ENCODE measurements around the gene GTF3C6.
"Not testable (repeated sequence)": the region's sequence is repeated elsewhere in the genome, so short reads cannot be mapped to it uniquely, and the experiment has no call there.

GTF3C6 gene

GRCh38 chr6:110980648-110981047 is 22.1 kb downstream of the GTF3C6 start:
- H3K4me1 ChIP-seq (ENCODE audit: control insufficient read depth, insufficient read depth, low read length), result peaks cover 11% of the 10 kb centered on the region
- no peaks in the 10 kb centered on the region for H3K27me3 ChIP-seq (replicated peaks; ENCODE audit: control insufficient read depth, insufficient read depth, low read length)
- H3K9me3 ChIP-seq (ENCODE audit: control insufficient read depth, low read length), result no peaks in the 10 kb centered on the region
- no peak for DNase-seq (ENCODE audit: low read depth)
- H3K4me3 ChIP-seq (ENCODE audit: low read length), result peak overlapping the region; percentile 100
- H3K36me3 ChIP-seq (ENCODE audit: control insufficient read depth, insufficient read depth, low read length, severe bottlenecking), result no peaks in the 10 kb centered on the region
- H3K9ac ChIP-seq (ENCODE audit: low read length), result no peak overlapping the region

GRCh38 chr6:110981202-110981600 is 22.7 kb downstream of the GTF3C6 start:
- H3K4me1 ChIP-seq (ENCODE audit: control insufficient read depth, insufficient read depth, low read length), result peaks cover 11% of the 10 kb centered on the region
- H3K9ac ChIP-seq (ENCODE audit: low read length), result peak overlapping the region; percentile 94
- peaks cover 5% of the 10 kb centered on the region for H3K36me3 ChIP-seq (ENCODE audit: control insufficient read depth, insufficient read depth, low read length, severe bottlenecking)
- no peaks in the 10 kb centered on the region for H3K9me3 ChIP-seq (ENCODE audit: control insufficient read depth, low read length)
- DNase-seq (ENCODE audit: low read depth), result peak; percentile 29
- peak overlapping the region; percentile 100 for H3K4me3 ChIP-seq (ENCODE audit: low read length)
- H3K27me3 ChIP-seq (replicated peaks; ENCODE audit: control insufficient read depth, insufficient read depth, low read length), result no peaks in the 10 kb centered on the region

GRCh38 chr6:110990840-110991576 is 32.5 kb downstream of the GTF3C6 start:
- Histone ChIP-seq H3K4me3 (ENCODE audit: low read length) (no peak overlapping the region), H3K9me3 (ENCODE audit: control insufficient read depth, low read length) (no peaks in the 10 kb centered on the region), H3K27me3 (replicated peaks; ENCODE audit: control insufficient read depth, insufficient read depth, low read length) (no peaks in the 10 kb centered on the region), H3K9ac (ENCODE audit: low read length) (no peak overlapping the region), H3K4me1 (ENCODE audit: control insufficient read depth, insufficient read depth, low read length) (no peaks in the 10 kb centered on the region), H3K36me3 (ENCODE audit: control insufficient read depth, insufficient read depth, low read length, severe bottlenecking) (peaks cover 69% of the 10 kb centered on the region)
- no peak for DNase-seq (ENCODE audit: low read depth)

- Histone ChIP-seq H3K27me3 (replicated peaks; ENCODE audit: control insufficient read depth, insufficient read depth, low read length) (no peaks in the 10 kb centered on the region), H3K9ac (ENCODE audit: low read length) (no peak overlapping the region), H3K4me3 (ENCODE audit: low read length) (no peak overlapping the region), H3K4me1 (ENCODE audit: control insufficient read depth, insufficient read depth, low read length) (no peaks in the 10 kb centered on the region), H3K36me3 (ENCODE audit: control insufficient read depth, insufficient read depth, low read length, severe bottlenecking) (peaks cover 85% of the 10 kb centered on the region), H3K9me3 (ENCODE audit: control insufficient read depth, low read length) (no peaks in the 10 kb centered on the region)
- DNase-seq (ENCODE audit: low read depth), result no peak
Measured at GRCh38 chr6:110996691-110997090, 38.2 kb downstream of the GTF3C6 start.

GRCh38 chr6:110999634-111000270 is 41.2 kb downstream of the GTF3C6 start:
- no peak overlapping the region for H3K4me3 ChIP-seq (ENCODE audit: low read length)
- H3K36me3 ChIP-seq (ENCODE audit: control insufficient read depth, insufficient read depth, low read length, severe bottlenecking), result peaks cover 86% of the 10 kb centered on the region
- H3K4me1 ChIP-seq (ENCODE audit: control insufficient read depth, insufficient read depth, low read length), result no peaks in the 10 kb centered on the region
- H3K27me3 ChIP-seq (replicated peaks; ENCODE audit: control insufficient read depth, insufficient read depth, low read length), result no peaks in the 10 kb centered on the region
- DNase-seq (ENCODE audit: low read depth), result peak; percentile 62
- H3K9ac ChIP-seq (ENCODE audit: low read length), result no peak overlapping the region
- no peaks in the 10 kb centered on the region for H3K9me3 ChIP-seq (ENCODE audit: control insufficient read depth, low read length)

- H3K36me3 ChIP-seq (ENCODE audit: control insufficient read depth, insufficient read depth, low read length, severe bottlenecking), result peaks cover 79% of the 10 kb centered on the region
- H3K4me1 ChIP-seq (ENCODE audit: control insufficient read depth, insufficient read depth, low read length), result no peaks in the 10 kb centered on the region
- H3K27me3 ChIP-seq (replicated peaks; ENCODE audit: control insufficient read depth, insufficient read depth, low read length), result no peaks in the 10 kb centered on the region
- DNase-seq (ENCODE audit: low read depth), result no peak
- H3K4me3 ChIP-seq (ENCODE audit: low read length), result no peak overlapping the region
- no peaks in the 10 kb centered on the region for H3K9me3 ChIP-seq (ENCODE audit: control insufficient read depth, low read length)
- no peak overlapping the region for H3K9ac ChIP-seq (ENCODE audit: low read length)
Measured at GRCh38 chr6:111002350-111002749, 43.8 kb downstream of the GTF3C6 start.

GRCh38 chr6:111011360-111012142 is 53.0 kb downstream of the GTF3C6 start:
- H3K27me3 ChIP-seq (replicated peaks; ENCODE audit: control insufficient read depth, insufficient read depth, low read length), result no peaks in the 10 kb centered on the region
- no peak overlapping the region for H3K9ac ChIP-seq (ENCODE audit: low read length)
- H3K9me3 ChIP-seq (ENCODE audit: control insufficient read depth, low read length), result no peaks in the 10 kb centered on the region
- H3K36me3 ChIP-seq (ENCODE audit: control insufficient read depth, insufficient read depth, low read length, severe bottlenecking), result peaks cover 49% of the 10 kb centered on the region
- peak; percentile 81 for DNase-seq (ENCODE audit: low read depth)
- H3K4me3 ChIP-seq (ENCODE audit: low read length), result no peak overlapping the region
- H3K4me1 ChIP-seq (ENCODE audit: control insufficient read depth, insufficient read depth, low read length), result peaks cover 32% of the 10 kb centered on the region

- H3K4me1 ChIP-seq (ENCODE audit: control insufficient read depth, insufficient read depth, low read length), result peaks cover 32% of the 10 kb centered on the region
- DNase-seq (ENCODE audit: low read depth), result no peak
- H3K36me3 ChIP-seq (ENCODE audit: control insufficient read depth, insufficient read depth, low read length, severe bottlenecking), result peaks cover 47% of the 10 kb centered on the region
- H3K9ac ChIP-seq (ENCODE audit: low read length), result no peak overlapping the region
- H3K9me3 ChIP-seq (ENCODE audit: control insufficient read depth, low read length), result no peaks in the 10 kb centered on the region
- H3K27me3 ChIP-seq (replicated peaks; ENCODE audit: control insufficient read depth, insufficient read depth, low read length), result no peaks in the 10 kb centered on the region
- no peak overlapping the region for H3K4me3 ChIP-seq (ENCODE audit: low read length)
Measured at GRCh38 chr6:111012143-111012452, 53.6 kb downstream of the GTF3C6 start.

- Histone ChIP-seq H3K36me3 (ENCODE audit: control insufficient read depth, insufficient read depth, low read length, severe bottlenecking) (peaks cover 47% of the 10 kb centered on the region), H3K4me1 (ENCODE audit: control insufficient read depth, insufficient read depth, low read length) (peaks cover 32% of the 10 kb centered on the region)
- not testable (repeated sequence) for H3K4me3 ChIP-seq (ENCODE audit: low read length); DNase-seq (ENCODE audit: low read depth); H3K9ac ChIP-seq (ENCODE audit: low read length); H3K9me3 ChIP-seq (ENCODE audit: control insufficient read depth, low read length); H3K27me3 ChIP-seq (replicated peaks; ENCODE audit: control insufficient read depth, insufficient read depth, low read length)
Measured at GRCh38 chr6:111012520-111012919, 54.0 kb downstream of the GTF3C6 start.

- H3K4me3 ChIP-seq (ENCODE audit: low read length), result no peak overlapping the region
- H3K36me3 ChIP-seq (ENCODE audit: control insufficient read depth, insufficient read depth, low read length, severe bottlenecking), result peaks cover 48% of the 10 kb centered on the region
- no peaks in the 10 kb centered on the region for H3K27me3 ChIP-seq (replicated peaks; ENCODE audit: control insufficient read depth, insufficient read depth, low read length)
- DNase-seq (ENCODE audit: low read depth), result peak; percentile 64
- peak overlapping the region; percentile 31 for H3K9ac ChIP-seq (ENCODE audit: low read length)
- no peaks in the 10 kb centered on the region for H3K9me3 ChIP-seq (ENCODE audit: control insufficient read depth, low read length)
- peaks cover 32% of the 10 kb centered on the region for H3K4me1 ChIP-seq (ENCODE audit: control insufficient read depth, insufficient read depth, low read length)
Measured at GRCh38 chr6:111013144-111013915, 54.8 kb downstream of the GTF3C6 start.

All from adipocyte (in vitro differentiated cells).